ENCODE data around the gene ELP4.

The ELP4 gene

GRCh38 chr11:31582697-31583096, 73.1 kb downstream of the ELP4 start:
- peak; percentile 1 for DNase-seq (ENCODE audit: low read depth)
- H3K4me3 ChIP-seq (ENCODE audit: low read depth, low read length): no peak overlapping the region
- no peak for TF ChIP-seq CTCF (conservative IDR thresholded peaks at IDR 0.05; ENCODE audit: low read depth, low read length)

- H3K4me3 ChIP-seq (ENCODE audit: low read depth, low read length): no peak overlapping the region
- TF ChIP-seq CTCF (conservative IDR thresholded peaks at IDR 0.05; ENCODE audit: low read depth, low read length): no peak
These were observed 88.9 kb downstream of the ELP4 start for GRCh38 chr11:31598454-31598853.

GRCh38 chr11:31601635-31602282, 92.2 kb downstream of the ELP4 start:
- no peak for TF ChIP-seq CTCF (conservative IDR thresholded peaks at IDR 0.05; ENCODE audit: low read depth, low read length)
- no peak for DNase-seq (ENCODE audit: low read depth)
- no peak overlapping the region for H3K4me3 ChIP-seq (ENCODE audit: low read depth, low read length)

More at GRCh38 chr11:31598454-31598853, 88.9 kb downstream of the ELP4 start:
- no peak for DNase-seq (ENCODE audit: low read depth)

- H3K4me3 ChIP-seq (ENCODE audit: low read depth, low read length): no peak overlapping the region
- DNase-seq (ENCODE audit: low read depth): no peak
- no peak for TF ChIP-seq CTCF (conservative IDR thresholded peaks at IDR 0.05; ENCODE audit: low read depth, low read length)
These were observed 97.3 kb downstream of the ELP4 start for GRCh38 chr11:31606893-31607292.

GRCh38 chr11:31607914-31608313, 98.3 kb downstream of the ELP4 start:
- H3K4me3 ChIP-seq (ENCODE audit: low read depth, low read length): no peak overlapping the region
- TF ChIP-seq CTCF (conservative IDR thresholded peaks at IDR 0.05; ENCODE audit: low read depth, low read length): no peak
- DNase-seq (ENCODE audit: low read depth): no peak

- TF ChIP-seq CTCF (conservative IDR thresholded peaks at IDR 0.05; ENCODE audit: low read depth, low read length): no peak
- DNase-seq (ENCODE audit: low read depth): no peak
- no peak overlapping the region for H3K4me3 ChIP-seq (ENCODE audit: low read depth, low read length)
These were observed 99.4 kb downstream of the ELP4 start for GRCh38 chr11:31608995-31609394.

GRCh38 chr11:31610544-31610943, 101.0 kb downstream of the ELP4 start:
- no peak overlapping the region for H3K4me3 ChIP-seq (ENCODE audit: low read depth, low read length)
- no peak for TF ChIP-seq CTCF (conservative IDR thresholded peaks at IDR 0.05; ENCODE audit: low read depth, low read length)
- no peak for DNase-seq (ENCODE audit: low read depth)
